ENCODE results near the gene ZNF445.

ZNF445 gene

GRCh38 chr3:44477312-44478030 lies at the start of gene ZNF445:
Gene ZNF445, minus strand, starts transcription at chr3:44477670. Its CDS starts 22,121 bp downstream, at chr3:44455549.
- Histone ChIP-seq H3K36me3 (no peaks in the 10 kb centered on the region), H3K27me3 (no peaks in the 10 kb centered on the region), H3K9me3 (no peaks in the 10 kb centered on the region), H3K27ac (peak within 1 kb of the TSS; percentile 77), H3K4me1 (peaks cover 0 to 28% (median 8%) of the 10 kb centered on the region in 4 donors), H3K4me3 (peak within 1 kb of the TSS; percentile 74 to 86)
- intact Hi-C loops (cut with DNase I; ENCODE audit: low total_unique reads): no loop called here
- peak; percentile 72 to 86 for DNase-seq
- no peak for TF ChIP-seq CTCF (IDR thresholded peaks at IDR 0.05)

- Histone ChIP-seq H3K27me3 (peaks cover 0 to 37% of the 10 kb centered on the region in 2 donors), H3K4me1 (no peaks in the 10 kb centered on the region), H3K4me3 (no peak overlapping the region), H3K9me3 (no peaks in the 10 kb centered on the region), H3K27ac (no peak overlapping the region), H3K36me3 (no peaks in the 10 kb centered on the region)
- no peak for TF ChIP-seq CTCF (IDR thresholded peaks at IDR 0.05)
- DNase-seq: no peak
- intact Hi-C loops (cut with DNase I; ENCODE audit: low total_unique reads): no loop called here
Observed at GRCh38 chr3:44525060-44525459, 47.6 kb upstream of the ZNF445 start.

- intact Hi-C loops (cut with DNase I; ENCODE audit: low total_unique reads): no loop called here
- Histone ChIP-seq H3K4me1 (no peaks in the 10 kb centered on the region), H3K27ac (no peak overlapping the region), H3K27me3 (peaks cover 0 to 29% of the 10 kb centered on the region in 2 donors), H3K9me3 (no peaks in the 10 kb centered on the region), H3K4me3 (no peak overlapping the region), H3K36me3 (no peaks in the 10 kb centered on the region)
- DNase-seq: no peak
- no peak for TF ChIP-seq CTCF (IDR thresholded peaks at IDR 0.05)
Observed at GRCh38 chr3:44522494-44522933, 45.0 kb upstream of the ZNF445 start.

GRCh38 chr3:44521721-44522120 lies 44.3 kb upstream of the ZNF445 start:
- Histone ChIP-seq H3K4me1 (no peaks in the 10 kb centered on the region), H3K27me3 (peaks cover 0 to 29% of the 10 kb centered on the region in 2 donors), H3K36me3 (no peaks in the 10 kb centered on the region), H3K9me3 (no peaks in the 10 kb centered on the region), H3K4me3 (no peak overlapping the region), H3K27ac (no peak overlapping the region)
- no peak for DNase-seq
- TF ChIP-seq CTCF (IDR thresholded peaks at IDR 0.05): no peak
- intact Hi-C loops (cut with DNase I; ENCODE audit: low total_unique reads): no loop called here

GRCh38 chr3:44518782-44519156 lies 41.3 kb upstream of the ZNF445 start:
- intact Hi-C loops (cut with DNase I; ENCODE audit: low total_unique reads): loop anchor here (10.0 kb wide), 1 partner anchor 184 kb away; the partner anchor contains the start of gene TCAIM
- no peak overlapping the region for H3K4me3 ChIP-seq
- no peaks in the 10 kb centered on the region for H3K4me1 ChIP-seq
- no peaks in the 10 kb centered on the region for H3K36me3 ChIP-seq
- no peak for TF ChIP-seq CTCF (IDR thresholded peaks at IDR 0.05)
- H3K9me3 ChIP-seq: no peaks in the 10 kb centered on the region
- DNase-seq: no peak
- H3K27ac ChIP-seq: no peak overlapping the region
- H3K27me3 ChIP-seq: peaks cover 0 to 18% of the 10 kb centered on the region in 2 donors

Data from tibial artery (tissue), 4 donors.